ENCODE data around the gene GRM4.

DNA sequence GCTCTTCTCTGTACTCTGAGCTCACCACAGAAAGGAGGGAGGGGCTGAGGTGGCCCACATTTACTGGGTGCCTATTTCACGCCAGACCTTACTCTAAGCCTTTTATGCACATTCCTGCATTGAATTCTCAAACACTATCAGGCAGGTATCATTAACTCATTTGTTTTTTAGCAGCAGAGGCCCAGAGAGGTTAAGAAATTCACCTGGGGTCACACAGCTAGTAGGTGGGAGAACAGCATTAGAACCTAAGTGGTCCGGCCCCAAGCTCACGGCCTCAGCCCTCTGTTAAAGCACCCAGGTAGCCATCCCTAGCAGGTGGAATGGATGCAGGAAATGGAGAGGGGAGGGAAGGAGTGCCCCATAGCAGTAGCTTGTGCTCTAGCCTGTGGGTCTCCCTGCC is 84.5 kb downstream of the GRM4 start:
- TF ChIP-seq, protein P1, sequence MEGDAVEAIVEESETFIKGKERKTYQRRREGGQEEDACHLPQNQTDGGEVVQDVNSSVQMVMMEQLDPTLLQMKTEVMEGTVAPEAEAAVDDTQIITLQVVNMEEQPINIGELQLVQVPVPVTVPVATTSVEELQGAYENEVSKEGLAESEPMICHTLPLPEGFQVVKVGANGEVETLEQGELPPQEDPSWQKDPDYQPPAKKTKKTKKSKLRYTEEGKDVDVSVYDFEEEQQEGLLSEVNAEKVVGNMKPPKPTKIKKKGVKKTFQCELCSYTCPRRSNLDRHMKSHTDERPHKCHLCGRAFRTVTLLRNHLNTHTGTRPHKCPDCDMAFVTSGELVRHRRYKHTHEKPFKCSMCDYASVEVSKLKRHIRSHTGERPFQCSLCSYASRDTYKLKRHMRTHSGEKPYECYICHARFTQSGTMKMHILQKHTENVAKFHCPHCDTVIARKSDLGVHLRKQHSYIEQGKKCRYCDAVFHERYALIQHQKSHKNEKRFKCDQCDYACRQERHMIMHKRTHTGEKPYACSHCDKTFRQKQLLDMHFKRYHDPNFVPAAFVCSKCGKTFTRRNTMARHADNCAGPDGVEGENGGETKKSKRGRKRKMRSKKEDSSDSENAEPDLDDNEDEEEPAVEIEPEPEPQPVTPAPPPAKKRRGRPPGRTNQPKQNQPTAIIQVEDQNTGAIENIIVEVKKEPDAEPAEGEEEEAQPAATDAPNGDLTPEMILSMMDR (IDR thresholded peaks at IDR 0.05) = no peak
- no peak for TF ChIP-seq EP300 (IDR thresholded peaks at IDR 0.05)
